ENCODE measurements around the gene ERAS.
"Not testable (repeated sequence)": the region's sequence is repeated elsewhere in the genome, so short reads cannot be mapped to it uniquely, and the experiment has no call there.

Gene ERAS

GRCh38 chrX:48798318-48798717 lies 28.0 kb upstream of the ERAS start:
- no peak for DNase-seq

DNA sequence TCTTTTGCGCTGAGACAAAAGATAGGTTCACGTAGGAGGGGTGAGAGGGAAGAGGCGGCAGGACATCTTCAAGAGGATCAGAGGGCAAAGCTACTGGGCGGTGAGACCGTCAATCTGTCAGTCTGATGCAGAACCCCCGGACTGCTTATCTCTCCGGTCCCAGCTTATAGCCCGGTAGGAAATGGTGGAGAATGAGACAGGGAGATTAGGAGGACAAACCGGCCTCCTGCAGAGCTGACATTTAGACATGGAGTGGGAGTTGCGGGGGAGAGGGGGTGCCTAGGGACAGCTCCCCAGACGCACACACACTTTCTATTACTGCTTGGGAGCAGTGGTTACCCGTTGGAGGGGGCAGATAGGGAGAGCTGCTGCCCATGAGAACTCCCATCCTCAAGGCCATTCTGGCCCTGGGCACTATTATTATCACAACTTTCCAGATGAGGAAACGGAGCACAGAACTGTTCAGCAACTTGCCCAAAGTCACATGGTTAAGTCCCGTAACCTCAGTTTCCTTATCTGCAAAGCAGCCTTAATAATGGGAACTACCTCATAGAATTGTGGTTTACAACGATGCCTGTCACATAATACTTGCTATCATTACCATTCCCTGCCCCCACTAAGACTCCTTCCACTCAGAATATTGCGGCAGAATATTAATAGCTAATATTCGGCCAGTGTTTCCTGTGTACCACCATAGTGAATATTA lies 25.6 kb upstream of the ERAS start:
- DNase-seq, result no peak

- DNase-seq, result peak; percentile 80
Measured at GRCh38 chrX:48801280-48802088, 24.8 kb upstream of the ERAS start, which contains the start of gene HDAC6. TSS of gene HDAC6 (plus strand) at chrX:48802067. CDS start at chrX:48802693, 626 bp downstream.

DNA sequence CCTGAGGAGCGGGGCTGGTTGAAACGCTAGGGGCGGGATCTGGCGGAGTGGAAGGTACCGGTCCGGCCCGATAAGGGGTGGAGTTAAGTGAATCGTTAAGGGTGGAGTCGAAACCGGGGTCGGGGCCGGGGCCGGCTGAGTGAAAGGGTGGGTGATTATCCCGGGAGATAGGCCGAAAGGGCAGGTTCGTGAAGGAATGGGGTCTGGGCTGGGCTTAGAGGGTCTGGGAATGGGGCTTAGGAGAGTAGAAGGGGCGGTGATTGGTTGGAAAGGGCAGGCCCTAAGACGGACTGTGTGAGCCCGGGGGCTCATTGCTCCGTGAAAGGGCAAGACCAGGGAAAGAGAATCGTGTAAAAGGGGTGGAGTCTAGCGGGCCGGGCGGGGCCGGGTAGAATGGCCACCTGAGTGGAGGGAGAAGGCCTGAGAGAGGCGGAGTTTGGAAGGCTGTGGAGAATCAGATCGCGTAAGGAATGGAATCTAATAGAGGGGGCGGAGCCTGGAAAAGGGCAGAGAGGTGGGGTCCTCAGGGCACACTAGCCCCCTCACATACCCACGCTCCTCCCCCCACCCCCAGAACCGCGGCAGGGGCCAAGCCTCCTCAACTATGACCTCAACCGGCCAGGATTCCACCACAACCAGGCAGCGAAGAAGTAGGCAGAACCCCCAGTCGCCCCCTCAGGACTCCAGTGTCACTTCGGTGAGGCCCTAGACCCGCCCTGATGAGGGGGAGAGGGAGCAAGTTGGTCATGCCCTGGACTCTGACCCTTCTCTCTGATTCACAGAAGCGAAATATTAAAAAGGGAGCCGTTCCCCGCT lies 24.0 kb upstream of the ERAS start:
- peak; percentile 53 for DNase-seq

DNA sequence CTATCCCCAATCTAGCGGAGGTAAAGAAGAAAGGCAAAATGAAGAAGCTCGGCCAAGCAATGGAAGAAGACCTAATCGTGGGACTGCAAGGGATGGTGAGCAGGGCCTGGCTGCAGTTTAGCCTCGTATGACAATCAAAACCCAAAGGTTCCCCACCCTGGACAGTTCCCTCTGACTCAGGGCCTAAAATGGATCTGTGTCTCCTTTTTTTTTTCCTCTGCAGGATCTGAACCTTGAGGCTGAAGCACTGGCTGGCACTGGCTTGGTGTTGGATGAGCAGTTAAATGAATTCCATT lies 23.5 kb upstream of the ERAS start:
- DNase-seq, result no peak

DNA sequence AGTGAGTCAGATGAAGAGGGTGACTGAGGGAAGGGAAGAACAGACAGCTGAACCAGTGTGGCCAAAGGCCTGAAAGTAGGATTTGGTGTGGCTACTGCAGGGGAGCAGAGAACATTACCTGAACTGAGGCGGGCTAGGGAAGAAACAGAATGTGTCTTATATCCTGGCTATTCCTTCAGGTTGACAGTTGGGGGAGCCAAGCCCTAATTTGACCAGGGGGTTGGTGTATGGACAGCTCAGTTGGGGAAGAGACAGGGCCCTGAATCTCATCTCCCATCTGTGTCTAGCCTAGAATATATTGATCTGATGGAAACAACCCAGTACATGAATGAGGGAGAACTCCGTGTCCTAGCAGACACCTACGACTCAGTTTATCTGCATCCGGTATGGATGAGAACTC lies 20.2 kb upstream of the ERAS start:
- no peak for DNase-seq

DNA sequence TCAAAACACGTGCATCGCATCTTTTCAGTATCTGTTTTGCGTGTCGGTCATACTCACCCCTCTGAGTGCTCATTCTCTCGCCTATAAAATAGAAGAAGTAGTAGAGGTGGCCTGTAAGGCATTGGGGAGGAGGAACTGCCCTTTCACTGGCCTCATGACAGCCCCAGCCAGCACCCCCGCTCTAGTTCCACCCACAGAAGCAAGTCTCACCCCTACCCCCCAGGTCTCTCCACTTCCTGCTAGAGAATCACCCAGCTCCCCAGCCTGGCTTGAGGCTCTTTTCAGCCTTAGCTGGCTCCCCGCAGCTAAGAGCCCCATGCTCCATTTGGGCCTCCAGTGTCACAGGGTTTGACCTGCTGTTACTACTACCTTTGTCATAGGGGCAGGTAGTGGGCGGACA lies 12.7 kb upstream of the ERAS start:
- DNase-seq, result no peak

DNA sequence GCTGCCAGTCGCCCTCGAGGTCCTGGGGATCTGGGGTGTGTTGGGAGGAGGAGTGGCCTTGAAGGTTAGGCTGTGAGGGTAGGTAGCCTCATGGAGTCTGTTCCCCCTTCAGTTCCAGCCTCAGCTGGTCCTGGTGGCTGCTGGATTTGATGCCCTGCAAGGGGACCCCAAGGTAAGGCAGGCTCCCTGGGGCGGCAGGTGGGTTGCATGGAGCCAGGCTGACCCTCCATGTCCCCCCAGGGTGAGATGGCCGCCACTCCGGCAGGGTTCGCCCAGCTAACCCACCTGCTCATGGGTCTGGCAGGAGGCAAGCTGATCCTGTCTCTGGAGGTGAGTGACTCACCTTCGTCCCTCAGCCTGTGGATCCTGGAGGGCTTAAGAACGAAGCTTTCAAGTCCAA lies 11.6 kb upstream of the ERAS start:
- DNase-seq, result no peak

DNA sequence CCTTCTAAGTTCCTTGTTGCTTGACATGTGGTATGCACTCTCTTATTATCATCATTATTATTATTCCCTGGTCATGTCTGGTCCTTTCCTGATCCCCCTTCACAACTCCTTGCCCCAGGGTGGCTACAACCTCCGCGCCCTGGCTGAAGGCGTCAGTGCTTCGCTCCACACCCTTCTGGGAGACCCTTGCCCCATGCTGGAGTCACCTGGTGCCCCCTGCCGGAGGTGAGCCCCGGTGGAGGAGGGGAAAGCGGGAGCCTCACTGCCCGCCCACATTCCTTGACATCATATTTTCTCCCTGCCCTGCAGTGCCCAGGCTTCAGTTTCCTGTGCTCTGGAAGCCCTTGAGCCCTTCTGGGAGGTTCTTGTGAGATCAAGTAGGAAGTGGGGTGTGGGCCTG lies 11.0 kb upstream of the ERAS start:
- no peak for DNase-seq

GRCh38 chrX:48816014-48816810 lies 10.1 kb upstream of the ERAS start:
- DNase-seq, result no peak

DNA sequence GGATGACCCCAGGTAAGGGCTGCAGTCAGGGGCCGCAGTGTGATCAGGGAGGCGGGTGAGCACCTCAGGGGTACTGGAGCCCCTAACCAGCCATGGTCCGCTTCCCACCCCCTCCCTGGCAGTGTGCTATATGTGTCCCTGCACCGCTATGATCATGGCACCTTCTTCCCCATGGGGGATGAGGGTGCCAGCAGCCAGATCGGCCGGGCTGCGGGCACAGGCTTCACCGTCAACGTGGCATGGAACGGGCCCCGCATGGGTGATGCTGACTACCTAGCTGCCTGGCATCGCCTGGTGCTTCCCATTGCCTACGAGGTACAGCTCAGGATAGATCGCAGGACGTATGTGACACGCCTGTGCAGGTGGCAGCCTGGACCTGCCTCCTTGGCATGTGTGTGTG lies 8.2 kb upstream of the ERAS start:
- no peak for DNase-seq

- no peak for DNase-seq
Measured at GRCh38 chrX:48818866-48819265, 7.4 kb upstream of the ERAS start.

DNA sequence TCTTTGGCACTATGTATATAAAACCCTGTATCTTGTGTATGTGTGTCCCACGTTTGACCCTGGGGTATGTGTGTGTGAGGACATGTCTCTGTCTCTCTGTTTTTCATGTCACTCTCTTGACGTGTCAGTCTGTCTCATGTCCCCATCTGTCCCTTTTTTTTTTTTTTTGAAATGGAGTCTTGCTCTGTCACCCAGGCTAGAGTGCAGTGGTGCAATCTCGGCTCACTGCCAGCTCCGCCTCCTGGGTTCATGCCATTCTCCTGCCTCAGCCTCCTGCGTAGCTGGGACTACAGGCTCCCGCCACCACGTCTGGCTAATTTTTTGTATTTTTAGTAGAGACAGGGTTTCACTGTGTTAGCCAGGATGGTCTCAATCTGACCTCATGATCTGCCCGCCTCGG lies 6.9 kb upstream of the ERAS start:
- not testable (repeated sequence) for DNase-seq

GRCh38 chrX:48823053-48823452 lies 3.3 kb upstream of the ERAS start:
- no peak for DNase-seq

DNA sequence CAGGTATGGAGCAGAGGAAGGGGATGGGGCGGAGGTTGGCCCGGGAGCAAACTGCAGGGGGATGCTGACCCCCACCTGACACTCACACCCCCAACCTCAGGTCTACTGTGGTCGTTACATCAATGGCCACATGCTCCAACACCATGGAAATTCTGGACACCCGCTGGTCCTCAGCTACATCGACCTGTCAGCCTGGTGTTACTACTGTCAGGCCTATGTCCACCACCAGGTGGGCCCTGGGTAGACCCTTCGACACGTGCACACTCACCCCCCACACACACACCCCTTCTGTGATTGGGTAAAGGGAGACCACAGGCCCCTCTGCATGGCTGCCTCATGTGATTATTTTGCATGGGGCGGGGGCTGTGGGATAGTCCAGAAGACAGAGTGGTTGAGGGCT lies 2.2 kb upstream of the ERAS start:
- no peak for DNase-seq

GRCh38 chrX:48826876-48827653 lies 752 bp downstream of the ERAS start:
- no peak for DNase-seq

GRCh38 chrX:48827654-48827968 lies 1.3 kb downstream of the ERAS start:
- DNase-seq, result no peak

DNA sequence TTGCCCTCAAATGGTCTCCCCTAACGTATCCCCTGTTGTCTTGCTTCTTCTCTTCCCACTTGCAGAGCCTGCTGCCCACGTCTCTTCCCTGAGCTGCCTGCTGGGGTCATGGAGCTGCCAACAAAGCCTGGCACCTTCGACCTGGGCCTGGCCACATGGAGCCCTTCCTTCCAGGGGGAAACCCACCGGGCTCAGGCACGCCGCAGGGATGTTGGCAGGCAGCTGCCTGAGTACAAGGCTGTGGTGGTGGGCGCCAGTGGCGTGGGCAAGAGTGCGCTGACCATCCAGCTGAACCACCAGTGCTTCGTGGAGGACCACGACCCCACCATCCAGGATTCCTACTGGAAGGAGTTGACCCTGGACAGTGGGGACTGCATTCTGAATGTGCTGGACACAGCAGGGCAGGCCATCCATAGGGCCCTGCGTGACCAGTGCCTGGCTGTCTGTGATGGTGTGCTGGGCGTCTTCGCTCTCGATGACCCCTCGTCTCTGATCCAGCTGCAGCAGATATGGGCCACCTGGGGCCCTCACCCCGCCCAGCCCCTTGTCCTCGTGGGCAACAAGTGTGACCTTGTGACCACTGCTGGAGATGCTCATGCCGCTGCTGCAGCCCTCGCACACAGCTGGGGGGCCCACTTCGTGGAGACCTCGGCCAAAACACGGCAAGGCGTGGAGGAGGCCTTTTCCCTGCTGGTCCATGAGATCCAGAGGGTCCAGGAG lies 2.9 kb downstream of the ERAS start:
- DNase-seq, result no peak

GRCh38 chrX:48831136-48831908 lies 5.0 kb downstream of the ERAS start:
- DNase-seq, result no peak

GRCh38 chrX:48831909-48832291 lies 5.6 kb downstream of the ERAS start:
- DNase-seq, result no peak

All from NCI-H2029 treated with DMSO at 0.1 percent for 48 hours (cell line).